Endothelial cell of umbilical vein (primary cell): ENCODE results near the gene H1-8. TPM values are rescaled to one million over a fixed set of nuclear protein-coding genes. Genes with fewer than 3 reads are reported as not detected.

ENCODE experiments used
- BruUV-seq: library from RNA; stranded (reverse); fragments of 400-500 nt; replicated peaks from 2 replicates; lab custom pipeline; 2021; lab: Mats Ljungman, UMichigan
- CTCF ChIA-PET: fragments of 300-600, 350-600 bp; sonication (Branson Sonifier 250); formaldehyde crosslinking; loops from one replicate; lab custom pipeline; 2021; ENCODE audit warnings: antibody characterized with exemption, inconsistent platforms; lab: Charles Lee
- POLR2A ChIA-PET: fragments of 300-600, 350-600 bp; sonication (Branson Sonifier 250); formaldehyde crosslinking; loops from one replicate; lab custom pipeline; 2021; ENCODE audit warnings: antibody characterized with exemption, inconsistent platforms; lab: Charles Lee
- DNase-seq: peaks from one replicate; pipeline ENCODE4 v3.0.0-alpha.2; 2011; ENCODE audit warnings: low read depth, low spot score
- FAIRE-seq: peaks from 2 replicates; lab custom pipeline; 2011; peaks lifted over from hg19 to GRCh38; lab: Jason Lieb, UNC
- H2AFZ ChIP-seq: 2 replicates; pipeline ENCODE4 v1.6.0; 2012; ENCODE audit warnings: low read depth, low read length, control low read depth, inconsistent platforms
- H3K27ac ChIP-seq: 2 replicates; pipeline ENCODE4 v1.5.1; 2011; ENCODE audit warnings: low read depth, mild to moderate bottlenecking, control low read depth, low read length, moderate library complexity; ENCODE audit not compliant: insufficient read depth
- H3K27me3 ChIP-seq, 2 experiments: 2 replicates each; pipeline versions ENCODE4 v1.6.0 to v1.6.1; 2011; ENCODE audit warnings: low read length in 2 of 2, mixed read lengths in 1 of 2; ENCODE audit not compliant: control insufficient read depth in 2 of 2, insufficient read depth in 2 of 2
- H3K36me3 ChIP-seq, 2 experiments: 2 replicates in 1 of 2; 3 replicates in 1 of 2; pipeline ENCODE4 v1.5.1; 2011; ENCODE audit warnings: low read length in 2 of 2, mild to moderate bottlenecking in 1 of 2, moderate library complexity in 1 of 2; ENCODE audit not compliant: control insufficient read depth in 2 of 2, insufficient read depth in 2 of 2; ENCODE audit errors: extremely low read depth in 1 of 2
- H3K4me1 ChIP-seq: 3 replicates; pipeline ENCODE4 v1.5.1; 2011; ENCODE audit warnings: mild to moderate bottlenecking, low read length; ENCODE audit not compliant: control insufficient read depth, insufficient read depth; ENCODE audit errors: extremely low read depth
- H3K4me2 ChIP-seq: 2 replicates; pipeline ENCODE4 v1.6.1; 2011; ENCODE audit warnings: low read length, control low read depth, mixed read lengths; ENCODE audit not compliant: insufficient read depth
- H3K4me3 ChIP-seq, 3 experiments: fragments of 200-600 bp in 1 of 3; sonication (generic), shearing (Covaris generic) in 1 of 3; replicated peaks in 1 of 3; 2 replicates each; pipeline ENCODE4 v1.5.1; 2011 to 2016; ENCODE audit warnings: control low read depth in 3 of 3, low read length in 3 of 3, mild to moderate bottlenecking in 2 of 3, inconsistent platforms in 1 of 3, low read depth in 1 of 3, moderate library complexity in 1 of 3; ENCODE audit not compliant: insufficient read depth in 1 of 3
- H3K79me2 ChIP-seq: 2 replicates; pipeline ENCODE4 v1.6.0; 2012; ENCODE audit warnings: low read length, inconsistent platforms; ENCODE audit not compliant: control insufficient read depth, insufficient read depth
- H3K9ac ChIP-seq: replicated peaks from 2 replicates; pipeline ENCODE3; 2011; ENCODE audit warnings: low read length, control low read depth; ENCODE audit not compliant: insufficient read depth; ENCODE audit errors: extremely low read depth
- H3K9me1 ChIP-seq: replicated peaks from 3 replicates; pipeline ENCODE4 v1.6.0; 2011; ENCODE audit warnings: mild to moderate bottlenecking, low read length; ENCODE audit not compliant: control insufficient read depth, insufficient read depth; ENCODE audit errors: extremely low read depth
- H3K9me3 ChIP-seq: replicated peaks from 2 replicates; pipeline ENCODE4 v1.5.1; 2012; ENCODE audit warnings: low read length, inconsistent platforms; ENCODE audit not compliant: control insufficient read depth, insufficient read depth
- H4K20me1 ChIP-seq: replicated peaks from 2 replicates; pipeline ENCODE3; 2011; ENCODE audit warnings: mild to moderate bottlenecking, low read length; ENCODE audit not compliant: control insufficient read depth, insufficient read depth; ENCODE audit errors: extremely low read depth
- CTCF ChIP-seq, 2 donors: IDR thresholded peaks; 1 replicate in 1 of 2; 2 replicates in 1 of 2; pipeline ENCODE4 v1.5.1; 2011; ENCODE audit warnings: low read length in 2 of 2, mild to moderate bottlenecking in 2 of 2, moderate library complexity in 2 of 2, control low read depth in 1 of 2, inconsistent platforms in 1 of 2, low read depth in 1 of 2; ENCODE audit not compliant: insufficient read depth in 1 of 2; ENCODE audit errors: extremely low read depth in 1 of 2
- EZH2 ChIP-seq: IDR thresholded peaks from 2 replicates; pipeline ENCODE4 v1.6.1; 2012; ENCODE audit warnings: borderline replicate concordance, low read depth, mild to moderate bottlenecking, moderate library complexity, low read length, inconsistent platforms; ENCODE audit not compliant: severe bottlenecking
- JUN ChIP-seq: IDR thresholded peaks from 2 replicates; pipeline ENCODE4 v1.6.1; 2011; ENCODE audit warnings: borderline replicate concordance, low read depth; ENCODE audit not compliant: insufficient read length, insufficient read depth
- MAX ChIP-seq: IDR thresholded peaks from 2 replicates; pipeline ENCODE4 v1.6.1; 2011; ENCODE audit not compliant: insufficient read depth, insufficient read length
- MYC ChIP-seq: IDR thresholded peaks from one replicate; pipeline ENCODE4 v1.6.1; 2011; ENCODE audit warnings: mild to moderate bottlenecking, low read depth, low read length
- POLR2A ChIP-seq: IDR thresholded peaks from 2 replicates; pipeline ENCODE4 v1.6.1; 2012; ENCODE audit warnings: low read depth, mild to moderate bottlenecking, control low read depth, low read length
- POLR2AphosphoS5 ChIP-seq: IDR thresholded peaks from 2 replicates; pipeline ENCODE4 v1.6.1; 2012; ENCODE audit warnings: low read depth, mild to moderate bottlenecking, control low read depth, low read length, moderate library complexity; ENCODE audit not compliant: insufficient read depth
- dilution Hi-C: fragments of 300-500 bp; cut with MboI; formaldehyde crosslinking; loops from one replicate; pipeline ENCODE4 v1.15.0; 2019; ENCODE audit warnings: low sequenced_read_pairs; ENCODE audit not compliant: extremely low pct_ligation_motif_present
- intact Hi-C: fragments of 100-400 bp; cut with micrococcal nuclease; formaldehyde crosslinking; loops from one replicate; pipeline ENCODE4 v1.10.0; 2022
- polyA plus RNA-seq, 4 experiments: library from polyadenylated mRNA; depleted of rRNA in 3 of 4; stranded (reverse) in 3 of 4; unstranded in 1 of 4; fragments of >200 nt; gene quantifications; 2 replicates each; pipeline versions ENCODE4 v1.2.1 to v1.2.3, GENCODE V29; 2011 to 2012; ENCODE audit warnings: missing spikeins in 1 of 4
- total RNA-seq: library from RNA; stranded (reverse); gene quantifications from 2 replicates; pipeline ENCODE4 v1.2.3, GENCODE V29; 2021

Gene H1-8
- total and polyA plus RNA-seq, 2 donors (not counting 3 experiments of a cell fraction or from before 2014, with no cell fraction given) = not detected

- Histone ChIP-seq H3K27ac (no peak overlapping the region), H3K4me3 (no peak overlapping the region), H3K27me3 (no peaks in the 10 kb centered on the region), H3K79me2 (no peaks in the 10 kb centered on the region), H3K4me1 (no peaks in the 10 kb centered on the region), H3K36me3 (peaks cover 0 to 10% of the 10 kb centered on the region in 2 experiments), H2AFZ (no peak overlapping the region), H3K9me3 (no peaks in the 10 kb centered on the region), H3K9ac (no peak overlapping the region), H4K20me1 (no peaks in the 10 kb centered on the region), H3K9me1 (no peaks in the 10 kb centered on the region), H3K4me2 (no peak overlapping the region)
- BruUV-seq = no TSS peak
- CTCF ChIA-PET = interaction anchor here (1.4 kb wide), 1 partner anchor 15 kb away, joined by 6 read pairs; no protein-coding TSS in a partner anchor
- dilution Hi-C loops (no loop called here), intact Hi-C loops (no loop called here)
- POLR2A ChIA-PET = no interaction called here
- TF ChIP-seq EZH2 (no peak), CTCF (IDR thresholded peaks at IDR 0.05; ENCODE audit: extremely low read depth in 1 of 2, insufficient read depth in 1 of 2, low read depth in 1 of 2, low read length in 2 of 2) (no peak), POLR2A (no peak), POLR2AphosphoS5 (no peak)
- no peak for FAIRE-seq
- no peak for DNase-seq
Observed at GRCh38 chr3:129519449-129519848, 23.5 kb upstream of the H1-8 start.

GRCh38 chr3:129519896-129520715 is 22.9 kb upstream of the H1-8 start:
- no peaks in the 10 kb centered on the region for H3K4me1 ChIP-seq
- no peaks in the 10 kb centered on the region for H3K27me3 ChIP-seq
- H3K36me3 ChIP-seq = peaks cover 0 to 10% of the 10 kb centered on the region in 2 experiments
- CTCF ChIA-PET = interaction anchor here (1.4 kb wide), 1 partner anchor 15 kb away, joined by 6 read pairs; no protein-coding TSS in a partner anchor
- no peak for FAIRE-seq
- H3K4me2 ChIP-seq = no peak overlapping the region
- H3K79me2 ChIP-seq = no peaks in the 10 kb centered on the region
- no peaks in the 10 kb centered on the region for H4K20me1 ChIP-seq
- H3K9me1 ChIP-seq = no peaks in the 10 kb centered on the region
- dilution Hi-C loops (no loop called here), intact Hi-C loops (no loop called here)
- BruUV-seq = no TSS peak
- no peak for DNase-seq
- POLR2A ChIA-PET = no interaction called here
- H3K4me3 ChIP-seq = no peak overlapping the region
- no peaks in the 10 kb centered on the region for H3K9me3 ChIP-seq
- H2AFZ ChIP-seq = no peak overlapping the region
- H3K27ac ChIP-seq = no peak overlapping the region
- TF ChIP-seq EZH2 (no peak), POLR2A (no peak), CTCF (IDR thresholded peaks at IDR 0.05; ENCODE audit: extremely low read depth in 1 of 2, insufficient read depth in 1 of 2, low read depth in 1 of 2, low read length in 2 of 2) (no peak), MAX (no peak), JUN (no peak), MYC (no peak)
- no peak overlapping the region for H3K9ac ChIP-seq
